ENCODE data around the gene KCNAB2.
"Not testable (repeated sequence)": the region's sequence is repeated elsewhere in the genome, so short reads cannot be mapped to it uniquely, and the experiment has no call there.

KCNAB2 gene

DNA sequence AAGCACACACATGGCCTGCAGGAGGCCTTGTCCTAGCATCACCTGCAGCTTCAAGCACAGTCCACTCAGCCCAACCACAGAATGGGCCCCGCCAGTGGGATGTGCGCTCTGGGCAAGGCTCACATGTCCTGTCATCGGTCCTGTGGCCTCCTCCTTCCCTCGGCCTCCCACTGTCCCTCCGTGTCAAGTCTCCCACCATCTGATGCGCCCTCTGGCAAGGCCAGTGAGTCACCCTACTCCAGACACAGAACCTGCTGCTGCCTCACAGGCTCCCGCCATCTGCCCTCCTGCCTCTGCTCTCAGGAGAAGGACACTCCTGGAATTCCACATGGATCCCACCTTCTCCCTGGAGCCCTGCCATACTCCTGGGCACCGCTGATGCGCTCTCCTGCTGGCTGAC, 14.2 kb downstream of the KCNAB2 start:
- DNase-seq = no peak

DNA sequence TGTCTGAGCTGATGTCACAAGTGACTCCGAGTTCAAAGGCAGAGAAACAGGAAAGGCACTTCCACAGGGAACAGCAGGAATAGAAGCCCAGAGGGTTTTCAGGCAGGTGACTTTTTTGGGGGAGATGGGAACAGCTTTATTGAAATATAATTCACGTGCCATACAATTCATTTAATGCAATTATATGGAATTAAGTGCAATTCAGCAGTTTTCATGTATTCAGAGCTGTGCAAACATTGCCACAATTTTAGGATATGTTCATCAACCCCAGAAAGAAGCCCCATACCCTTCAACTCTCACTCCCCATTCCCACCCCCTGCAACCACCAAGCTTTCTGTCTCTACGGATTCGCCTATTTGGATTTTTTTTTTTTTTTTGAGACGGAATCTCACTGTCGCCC, 17.0 kb downstream of the KCNAB2 start:
- DNase-seq = no peak

GRCh38 chr1:6063532-6064053, 17.9 kb downstream of the KCNAB2 start:
- DNase-seq = not testable (repeated sequence)

- no peak for DNase-seq
Observed at GRCh38 chr1:6065093-6065858, 19.6 kb downstream of the KCNAB2 start.

- DNase-seq = no peak
Observed at GRCh38 chr1:6066680-6067079, 21.0 kb downstream of the KCNAB2 start.

GRCh38 chr1:6068073-6068472, 22.4 kb downstream of the KCNAB2 start:
- DNase-seq = no peak

- DNase-seq = no peak
Observed at GRCh38 chr1:6068932-6069331, 23.2 kb downstream of the KCNAB2 start.

GRCh38 chr1:6069573-6069972, 23.9 kb downstream of the KCNAB2 start:
- DNase-seq = no peak

GRCh38 chr1:6070450-6070974, 24.8 kb downstream of the KCNAB2 start:
- no peak for DNase-seq

DNA sequence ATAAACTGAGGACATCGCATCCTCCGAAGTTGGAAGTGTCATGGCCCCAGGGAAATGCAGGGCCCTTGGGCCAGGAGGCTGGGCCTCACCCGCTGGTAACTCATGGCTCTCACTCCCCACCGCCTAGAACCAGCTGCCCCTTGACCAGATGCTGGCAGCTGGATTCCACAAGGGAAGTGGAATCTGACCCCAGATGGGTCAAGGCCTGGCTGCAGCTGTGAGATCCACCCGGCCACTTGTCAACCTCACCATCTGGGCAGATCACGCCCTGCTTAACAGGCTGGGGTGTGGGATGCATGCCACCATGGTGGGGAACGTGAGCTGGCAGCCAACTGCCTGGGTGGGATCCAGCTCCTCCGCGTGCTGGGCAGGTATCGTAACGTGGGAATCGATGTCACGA, 25.5 kb downstream of the KCNAB2 start:
- DNase-seq = no peak

GRCh38 chr1:6072774-6073479, 27.2 kb downstream of the KCNAB2 start:
- DNase-seq = no peak

DNA sequence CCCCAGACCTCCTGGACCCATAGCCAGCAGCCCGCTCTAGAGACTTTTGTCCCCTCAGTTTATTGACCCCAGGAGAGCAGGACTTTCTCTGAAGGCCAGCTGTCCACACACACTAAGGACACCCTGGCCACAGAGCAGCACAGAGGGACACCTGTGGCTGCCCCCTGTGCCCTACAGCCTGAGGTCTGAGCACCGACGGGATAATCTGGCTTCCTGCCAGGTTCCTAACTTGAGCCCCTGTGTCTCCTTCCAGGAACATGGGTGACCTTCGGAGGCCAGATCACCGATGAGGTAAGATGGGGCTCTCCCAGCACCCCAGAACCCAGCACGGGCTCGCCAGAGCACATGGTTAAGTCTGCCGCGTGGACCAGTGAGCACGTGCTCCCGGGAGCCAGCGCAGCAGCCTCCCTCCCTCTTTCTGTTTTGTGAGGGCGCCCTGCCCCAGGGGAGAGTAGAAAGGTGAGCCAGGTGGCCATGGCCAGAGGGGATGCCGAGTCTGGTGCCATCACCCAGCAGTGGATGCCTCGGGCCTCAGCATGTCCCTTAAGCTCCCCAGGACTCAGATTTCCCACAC, 27.9 kb downstream of the KCNAB2 start:
- no peak for DNase-seq

GRCh38 chr1:6074192-6074901, 28.7 kb downstream of the KCNAB2 start:
- no peak for DNase-seq

DNA sequence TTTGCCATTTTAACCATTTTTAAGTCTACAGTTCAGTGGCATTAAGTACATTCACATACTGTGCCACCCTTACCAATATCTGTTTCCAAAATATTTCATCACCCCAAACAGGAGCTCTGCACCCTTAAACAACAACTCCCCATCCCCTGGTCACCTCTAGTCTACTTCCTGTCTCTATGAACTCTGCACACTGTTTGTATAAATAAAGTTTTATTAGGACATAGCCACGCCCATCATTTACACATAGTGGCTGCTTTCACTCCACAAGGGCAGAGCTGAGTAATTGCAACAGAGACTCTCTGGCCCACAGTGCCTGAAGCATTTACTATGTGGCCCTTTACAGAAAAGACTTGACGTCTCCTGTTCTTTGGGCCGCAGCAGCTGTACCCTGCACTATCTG, 30.1 kb downstream of the KCNAB2 start:
- DNase-seq = no peak

DNA sequence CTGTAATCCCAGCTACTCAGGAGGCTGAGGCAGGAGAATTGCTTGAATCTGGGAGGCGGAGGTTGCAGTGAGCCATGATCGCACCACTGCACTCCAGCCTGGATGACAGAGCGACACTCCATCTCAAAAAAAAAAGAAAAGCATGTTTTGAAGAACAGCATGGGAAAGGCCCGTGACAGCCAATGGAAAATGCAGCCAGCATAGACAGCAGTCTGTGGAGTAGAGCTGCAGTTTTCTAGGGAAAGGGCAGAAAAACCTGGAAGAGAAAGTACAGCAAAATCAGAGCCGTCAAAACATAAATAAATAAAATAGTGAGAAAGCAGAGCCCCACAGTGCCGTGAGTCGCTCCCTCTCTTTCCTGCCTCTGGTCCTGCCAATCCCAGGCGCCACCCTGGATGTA, 31.4 kb downstream of the KCNAB2 start:
- not testable (repeated sequence) for DNase-seq

- no peak for DNase-seq
Observed at GRCh38 chr1:6077506-6077905, 31.8 kb downstream of the KCNAB2 start.

DNA sequence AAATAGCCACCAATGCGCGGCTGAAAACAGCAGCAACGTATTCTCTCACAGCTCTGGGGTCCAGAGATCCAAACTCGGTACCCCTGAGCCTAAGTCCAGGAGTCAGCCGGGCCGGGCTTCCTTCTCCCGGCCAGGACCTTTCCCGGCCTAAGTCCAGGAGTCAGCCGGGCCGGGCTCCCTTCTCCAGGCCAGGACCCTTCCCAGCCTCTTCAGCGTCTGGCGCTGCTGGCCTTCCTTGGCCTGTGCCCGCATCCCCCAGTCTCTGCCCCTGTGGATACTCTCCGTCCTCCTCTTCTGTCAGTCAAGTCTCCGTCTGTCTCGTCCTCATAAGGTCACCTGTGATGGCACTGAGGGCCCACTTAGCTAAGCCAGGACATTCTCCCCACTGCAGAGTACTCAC, 32.2 kb downstream of the KCNAB2 start:
- DNase-seq = no peak

DNA sequence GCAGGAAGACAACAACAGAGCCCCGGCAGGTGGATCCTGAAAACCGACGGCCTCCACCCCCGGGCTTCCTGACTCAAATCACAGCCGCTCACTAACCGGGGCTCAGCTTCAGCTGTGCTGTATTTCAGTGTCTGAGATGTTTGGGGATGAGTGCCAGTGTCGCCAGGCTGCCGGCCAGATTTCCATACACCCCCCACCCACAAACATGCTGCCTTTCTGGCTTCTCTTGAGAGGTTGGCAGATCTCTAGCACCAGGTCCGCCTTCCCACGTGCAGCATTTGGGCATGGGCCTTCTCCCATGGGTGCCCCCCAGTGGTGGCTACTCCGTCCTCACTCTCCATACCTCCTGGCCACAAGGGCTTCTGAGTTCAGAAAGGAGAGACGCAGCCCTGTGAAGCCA, 34.8 kb downstream of the KCNAB2 start:
- no peak for DNase-seq

DNA sequence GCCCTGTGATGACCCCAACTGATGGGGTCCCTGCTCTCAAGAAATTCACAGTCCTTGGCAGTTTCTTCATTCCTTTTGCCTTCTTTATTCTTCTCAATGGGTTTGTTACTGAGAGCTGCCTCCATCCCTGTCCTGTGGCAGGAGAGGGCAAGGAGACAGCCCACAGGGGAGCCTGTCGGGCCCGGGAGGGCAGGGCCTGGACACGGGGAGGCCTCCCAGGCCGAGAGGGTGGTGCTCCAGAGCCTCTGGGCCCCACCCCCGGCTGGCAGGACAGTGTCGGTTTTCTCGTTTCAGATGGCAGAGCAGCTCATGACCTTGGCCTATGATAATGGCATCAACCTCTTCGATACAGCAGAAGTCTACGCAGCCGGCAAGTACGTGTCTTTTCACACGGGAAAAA, 36.2 kb downstream of the KCNAB2 start:
- no peak for DNase-seq

- no peak for DNase-seq
Observed at GRCh38 chr1:6082430-6082971, 36.8 kb downstream of the KCNAB2 start.

GRCh38 chr1:6083385-6083784, 37.7 kb downstream of the KCNAB2 start:
- no peak for DNase-seq

DNA sequence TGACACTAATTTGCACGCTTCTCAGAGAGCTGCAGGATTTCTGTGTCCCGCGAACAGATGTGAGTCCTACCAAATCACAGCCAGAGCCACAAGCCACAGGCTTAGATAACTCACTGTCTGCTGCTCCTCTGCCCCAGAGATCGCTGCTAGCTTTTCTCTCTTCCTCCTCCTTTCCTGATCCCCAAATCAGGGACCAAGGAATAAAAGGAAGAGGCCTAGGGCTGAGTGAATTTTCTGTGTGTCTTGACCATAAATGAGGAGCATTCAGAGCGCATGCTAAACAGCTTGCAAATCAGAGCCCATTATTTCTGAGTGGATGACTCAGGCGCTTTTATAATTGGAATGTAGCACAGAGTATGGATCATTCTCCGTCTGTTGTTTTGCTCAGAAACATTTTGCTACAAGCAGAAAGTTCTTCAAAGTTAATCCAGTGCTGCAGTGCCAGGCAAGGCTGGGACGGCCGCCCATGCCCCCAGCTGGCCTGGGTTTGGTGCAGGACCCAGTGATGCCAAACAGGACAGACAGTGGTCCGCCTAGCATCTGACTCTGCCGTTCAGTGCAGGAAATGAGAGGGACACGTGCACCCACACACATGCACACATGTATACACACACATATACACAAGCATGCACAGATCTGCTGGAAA, 38.2 kb downstream of the KCNAB2 start:
- no peak for DNase-seq
